Panc1 (cell line): ENCODE measurements around the gene CYB5A. TPM values are rescaled to one million over a fixed set of nuclear protein-coding genes. Genes with fewer than 3 reads are reported as not detected.

Source experiments
- ATAC-seq: fragments of 200-7000 bp; cut with Tn5 transposase; 2 replicates; pipeline ENCODE4 v1.9.1; 2020; ENCODE audit warnings: mild to moderate bottlenecking, moderate library complexity
- BruUV-seq: library from RNA; stranded (reverse); fragments of 400-500 nt; replicated peaks from 2 replicates; lab custom pipeline; 2021; lab: Mats Ljungman, UMichigan
- CTCF ChIA-PET: fragments of 300-600 bp; sonication (Branson Sonifier 250); formaldehyde crosslinking; loops from one replicate; lab custom pipeline; 2022; ENCODE audit warnings: antibody characterized with exemption; lab: Charles Lee
- POLR2A ChIA-PET: fragments of 300-600 bp; sonication (Branson Sonifier 250); formaldehyde crosslinking; loops from one replicate; lab custom pipeline; 2022; ENCODE audit warnings: antibody characterized with exemption; lab: Charles Lee
- DNase-seq: peaks from one replicate; pipeline ENCODE4 v3.0.0-alpha.2; 2010; ENCODE audit warnings: low read depth, low spot score
- H3K27ac ChIP-seq: 2 replicates; pipeline ENCODE4 v1.5.1; 2011; ENCODE audit warnings: mild to moderate bottlenecking, low read length, inconsistent platforms
- H3K27me3 ChIP-seq: fragments of 200-500 bp; sonication (Bioruptor generic); 2 replicates; pipeline ENCODE4 v1.6.0; 2014; ENCODE audit warnings: low read length, inconsistent platforms; ENCODE audit not compliant: control insufficient read depth, insufficient read depth
- H3K36me3 ChIP-seq: fragments of 200-500 bp; sonication (Bioruptor generic); 2 replicates; pipeline ENCODE4 v1.5.1; 2014; ENCODE audit warnings: inconsistent platforms, mild to moderate bottlenecking, low read length, moderate library complexity; ENCODE audit not compliant: control insufficient read depth, insufficient read depth
- H3K4me1 ChIP-seq: 2 replicates; pipeline ENCODE4 v1.5.1; 2011; ENCODE audit warnings: inconsistent platforms, mild to moderate bottlenecking, low read length, moderate library complexity; ENCODE audit not compliant: control insufficient read depth, insufficient read depth
- H3K4me3 ChIP-seq, 2 experiments: 2 replicates each; pipeline ENCODE4 v1.5.1; 2011 to 2012; ENCODE audit warnings: low read depth in 2 of 2, low read length in 2 of 2, mild to moderate bottlenecking in 2 of 2, inconsistent platforms in 1 of 2, moderate library complexity in 1 of 2
- H3K9me3 ChIP-seq: fragments of 200-500 bp; sonication (Bioruptor generic); 2 replicates; pipeline ENCODE4 v1.5.1; 2014; ENCODE audit warnings: low read depth, mild to moderate bottlenecking, inconsistent platforms, low read length, moderate library complexity; ENCODE audit not compliant: control insufficient read depth, insufficient read depth
- POLR2AphosphoS5 ChIP-seq: IDR thresholded peaks from 2 replicates; pipeline ENCODE4 v1.6.1; 2012; ENCODE audit warnings: mild to moderate bottlenecking, low read depth, low read length, moderate library complexity
- SIN3A ChIP-seq: IDR thresholded peaks from 2 replicates; pipeline ENCODE4 v1.6.1; 2012; ENCODE audit warnings: low read depth, mild to moderate bottlenecking, low read length, moderate library complexity, borderline replicate concordance; ENCODE audit not compliant: insufficient read depth
- TCF7L2 ChIP-seq: IDR thresholded peaks from 2 replicates; pipeline ENCODE4 v1.6.1; 2011; ENCODE audit warnings: mild to moderate bottlenecking, low read depth, low read length, inconsistent platforms
- in situ Hi-C: cut with HindIII; loops from 2 replicates; pipeline ENCODE4 v1.10.0; 2016; ENCODE audit warnings: low sequenced_read_pairs, low pct_unique_long_range_greater_than_20kb
- intact Hi-C: fragments of 100-400 bp; cut with micrococcal nuclease; formaldehyde crosslinking; loops from one replicate; pipeline ENCODE4 v1.10.0; 2022; ENCODE audit not compliant: unreplicated experiment
- total RNA-seq: library from RNA; stranded (reverse); gene quantifications from one replicate; pipeline ENCODE4 v1.2.1, GENCODE V29; 2021; ENCODE audit not compliant: unreplicated experiment
- TF ChIP-seq, protein P1 (sequence below), 2 experiments: IDR thresholded peaks; 2 replicates each; pipeline ENCODE4 v1.6.1; 2011 to 2012; ENCODE audit warnings: low read depth in 2 of 2, control low read depth in 1 of 2, low read length in 1 of 2, mild to moderate bottlenecking in 1 of 2, moderate library complexity in 1 of 2; ENCODE audit not compliant: insufficient read depth in 1 of 2
- TF ChIP-seq, protein P2 (sequence below): fragments of 450-650 bp; IDR thresholded peaks from 2 replicates; pipeline ENCODE4 v1.5.1; 2017; ENCODE audit warnings: mild to moderate bottlenecking

Gene CYB5A
- total RNA-seq, 1 experiment from 2014 or later, result 51.3 TPM

DNA sequence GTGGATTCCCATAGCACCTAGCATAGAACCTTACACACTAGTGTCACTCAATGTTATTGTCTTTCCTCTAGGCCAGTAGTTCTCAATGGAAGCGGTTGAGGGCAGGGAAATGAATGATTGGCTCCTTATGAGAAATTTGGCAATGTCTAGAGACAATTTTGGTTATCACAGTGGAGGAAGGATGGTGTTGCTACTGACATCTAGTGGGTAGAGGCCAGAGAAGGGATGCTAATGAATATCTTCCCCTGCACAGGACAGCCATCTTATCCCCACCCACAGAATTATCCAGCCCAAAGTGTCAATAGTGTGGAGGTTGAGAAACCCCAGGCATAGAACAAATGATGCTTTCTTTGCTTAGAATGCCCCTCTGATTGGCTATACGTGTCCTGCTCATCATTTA, 39.6 kb upstream of the CYB5A start:
- H3K27ac ChIP-seq, result no peak overlapping the region
- TF ChIP-seq, protein P1, sequence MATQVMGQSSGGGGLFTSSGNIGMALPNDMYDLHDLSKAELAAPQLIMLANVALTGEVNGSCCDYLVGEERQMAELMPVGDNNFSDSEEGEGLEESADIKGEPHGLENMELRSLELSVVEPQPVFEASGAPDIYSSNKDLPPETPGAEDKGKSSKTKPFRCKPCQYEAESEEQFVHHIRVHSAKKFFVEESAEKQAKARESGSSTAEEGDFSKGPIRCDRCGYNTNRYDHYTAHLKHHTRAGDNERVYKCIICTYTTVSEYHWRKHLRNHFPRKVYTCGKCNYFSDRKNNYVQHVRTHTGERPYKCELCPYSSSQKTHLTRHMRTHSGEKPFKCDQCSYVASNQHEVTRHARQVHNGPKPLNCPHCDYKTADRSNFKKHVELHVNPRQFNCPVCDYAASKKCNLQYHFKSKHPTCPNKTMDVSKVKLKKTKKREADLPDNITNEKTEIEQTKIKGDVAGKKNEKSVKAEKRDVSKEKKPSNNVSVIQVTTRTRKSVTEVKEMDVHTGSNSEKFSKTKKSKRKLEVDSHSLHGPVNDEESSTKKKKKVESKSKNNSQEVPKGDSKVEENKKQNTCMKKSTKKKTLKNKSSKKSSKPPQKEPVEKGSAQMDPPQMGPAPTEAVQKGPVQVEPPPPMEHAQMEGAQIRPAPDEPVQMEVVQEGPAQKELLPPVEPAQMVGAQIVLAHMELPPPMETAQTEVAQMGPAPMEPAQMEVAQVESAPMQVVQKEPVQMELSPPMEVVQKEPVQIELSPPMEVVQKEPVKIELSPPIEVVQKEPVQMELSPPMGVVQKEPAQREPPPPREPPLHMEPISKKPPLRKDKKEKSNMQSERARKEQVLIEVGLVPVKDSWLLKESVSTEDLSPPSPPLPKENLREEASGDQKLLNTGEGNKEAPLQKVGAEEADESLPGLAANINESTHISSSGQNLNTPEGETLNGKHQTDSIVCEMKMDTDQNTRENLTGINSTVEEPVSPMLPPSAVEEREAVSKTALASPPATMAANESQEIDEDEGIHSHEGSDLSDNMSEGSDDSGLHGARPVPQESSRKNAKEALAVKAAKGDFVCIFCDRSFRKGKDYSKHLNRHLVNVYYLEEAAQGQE (IDR thresholded peaks at IDR 0.05; ENCODE audit: insufficient read depth in 1 of 2, low read depth in 2 of 2, low read length in 1 of 2), result no peak
- no peak for TF ChIP-seq TCF7L2
- TF ChIP-seq, protein P2, sequence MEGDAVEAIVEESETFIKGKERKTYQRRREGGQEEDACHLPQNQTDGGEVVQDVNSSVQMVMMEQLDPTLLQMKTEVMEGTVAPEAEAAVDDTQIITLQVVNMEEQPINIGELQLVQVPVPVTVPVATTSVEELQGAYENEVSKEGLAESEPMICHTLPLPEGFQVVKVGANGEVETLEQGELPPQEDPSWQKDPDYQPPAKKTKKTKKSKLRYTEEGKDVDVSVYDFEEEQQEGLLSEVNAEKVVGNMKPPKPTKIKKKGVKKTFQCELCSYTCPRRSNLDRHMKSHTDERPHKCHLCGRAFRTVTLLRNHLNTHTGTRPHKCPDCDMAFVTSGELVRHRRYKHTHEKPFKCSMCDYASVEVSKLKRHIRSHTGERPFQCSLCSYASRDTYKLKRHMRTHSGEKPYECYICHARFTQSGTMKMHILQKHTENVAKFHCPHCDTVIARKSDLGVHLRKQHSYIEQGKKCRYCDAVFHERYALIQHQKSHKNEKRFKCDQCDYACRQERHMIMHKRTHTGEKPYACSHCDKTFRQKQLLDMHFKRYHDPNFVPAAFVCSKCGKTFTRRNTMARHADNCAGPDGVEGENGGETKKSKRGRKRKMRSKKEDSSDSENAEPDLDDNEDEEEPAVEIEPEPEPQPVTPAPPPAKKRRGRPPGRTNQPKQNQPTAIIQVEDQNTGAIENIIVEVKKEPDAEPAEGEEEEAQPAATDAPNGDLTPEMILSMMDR, result peak; percentile 76
- H3K27me3 ChIP-seq, result no peaks in the 10 kb centered on the region
- no peak for DNase-seq
- in situ Hi-C loops (loop anchor here (25.0 kb wide), 1 partner anchor 144 kb away; no protein-coding TSS in a partner anchor), intact Hi-C loops (no loop called here)
- CTCF ChIA-PET, result no interaction called here
- peak; percentile 88 for ATAC-seq
- no peaks in the 10 kb centered on the region for H3K36me3 ChIP-seq
- H3K9me3 ChIP-seq, result no peaks in the 10 kb centered on the region
- BruUV-seq, result no TSS peak
- no peaks in the 10 kb centered on the region for H3K4me1 ChIP-seq
- POLR2A ChIA-PET, result no interaction called here
- H3K4me3 ChIP-seq, result no peak overlapping the region

DNA sequence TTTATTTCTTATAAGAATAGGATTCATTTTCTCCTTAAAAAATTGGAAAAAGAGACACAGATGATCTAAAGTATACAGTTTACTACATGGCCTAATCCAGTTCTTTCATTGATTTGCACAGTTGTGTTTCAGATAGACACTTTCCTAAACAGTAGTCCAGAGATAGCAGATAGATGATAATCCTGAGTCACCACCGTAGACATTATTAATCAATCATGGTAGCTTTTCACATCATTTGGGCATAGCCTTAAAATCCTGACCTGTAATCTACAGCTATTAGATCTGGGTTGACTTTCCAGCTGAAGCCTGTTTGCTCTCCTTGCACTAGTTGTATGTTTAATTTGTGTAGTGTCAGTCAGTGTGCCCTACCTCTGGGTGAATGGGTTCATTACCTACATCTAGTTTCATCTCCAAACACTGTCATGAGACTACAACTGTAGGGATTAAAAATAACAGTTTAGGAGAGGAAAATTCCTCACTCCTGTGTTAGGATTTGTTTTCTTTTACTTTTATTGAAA, 38.0 kb upstream of the CYB5A start:
- BruUV-seq, result no TSS peak
- no peak for TF ChIP-seq POLR2AphosphoS5
- no peak for TF ChIP-seq TCF7L2
- TF ChIP-seq, protein P1 (IDR thresholded peaks at IDR 0.05; ENCODE audit: insufficient read depth in 1 of 2, low read depth in 2 of 2, low read length in 1 of 2), result no peak
- TF ChIP-seq SIN3A, result no peak
- TF ChIP-seq, protein P2, result no peak
- in situ Hi-C loops (loop anchor here (25.0 kb wide), 1 partner anchor 142 kb away; no protein-coding TSS in a partner anchor), intact Hi-C loops (no loop called here)
- CTCF ChIA-PET, result no interaction called here
- Histone ChIP-seq H3K36me3 (no peaks in the 10 kb centered on the region), H3K27me3 (peaks cover 8% of the 10 kb centered on the region; the same call in 1 of the 2 replicates), H3K4me1 (no peaks in the 10 kb centered on the region), H3K4me3 (no peak overlapping the region), H3K27ac (no peak overlapping the region), H3K9me3 (no peaks in the 10 kb centered on the region)
- DNase-seq (no peak), ATAC-seq (no peak)
- POLR2A ChIA-PET, result no interaction called here
